Kidney (tissue), 14 donors: ENCODE data around the gene SYK. TPM values are rescaled to one million over a fixed set of nuclear protein-coding genes. Genes with fewer than 3 reads are reported as not detected.

Experiments
- DNase-seq, 5 donors: peaks; one replicate each; pipeline ENCODE4 v3.0.0-alpha.2; 2013 to 2020
- FAIRE-seq: peaks from 2 replicates; lab custom pipeline; 2012; peaks lifted over from hg19 to GRCh38; lab: Jason Lieb, UNC
- H3K27ac ChIP-seq, 2 donors: one replicate each; pipeline ENCODE4 v1.7.0; 2013; ENCODE audit warnings: low read depth in 2 of 2, low read length in 2 of 2, inconsistent platforms in 1 of 2
- H3K27me3 ChIP-seq: one replicate; pipeline ENCODE4 v1.7.1; 2013; ENCODE audit warnings: low read length, inconsistent platforms; ENCODE audit not compliant: control insufficient read depth, insufficient read depth
- H3K36me3 ChIP-seq, 3 donors: one replicate each; pipeline versions ENCODE4 v1.7.0 to v1.7.1; 2013; ENCODE audit warnings: low read length in 3 of 3, control low read depth in 1 of 3, inconsistent platforms in 1 of 3; ENCODE audit not compliant: insufficient read depth in 3 of 3, control insufficient read depth in 2 of 3
- H3K4me1 ChIP-seq, 3 donors: one replicate each; pipeline versions ENCODE4 v1.7.0 to v1.7.1; 2013; ENCODE audit warnings: low read length in 3 of 3, inconsistent platforms in 1 of 3, low read depth in 1 of 3; ENCODE audit not compliant: control insufficient read depth in 2 of 3, insufficient read depth in 2 of 3
- H3K4me3 ChIP-seq, 3 donors: one replicate each; pipeline versions ENCODE4 v1.7.0 to v1.8.1; 2013; ENCODE audit warnings: low read length in 3 of 3, control low read depth in 1 of 3, inconsistent platforms in 1 of 3
- H3K9ac ChIP-seq, 3 donors: one replicate each; pipeline versions ENCODE4 v1.7.0 to v1.7.1; 2013; ENCODE audit warnings: low read length in 3 of 3, control low read depth in 1 of 3, inconsistent platforms in 1 of 3
- H3K9me3 ChIP-seq, 3 donors: one replicate each; pipeline versions ENCODE4 v1.7.0 to v1.7.1; 2013; ENCODE audit warnings: low read length in 3 of 3, control low read depth in 1 of 3, inconsistent platforms in 1 of 3; ENCODE audit not compliant: control insufficient read depth in 2 of 3, insufficient read depth in 1 of 3
- intact Hi-C: fragments of 100-400 bp; cut with DNase I; formaldehyde crosslinking; loops from one replicate; pipeline ENCODE4 v1.11.1; 2022
- polyA plus RNA-seq: library from polyadenylated mRNA; stranded (reverse); fragments of 350-450 nt; fragmentation: Illumina TruSeq; extraction: RNeasy Lipid Tissue Mini Kit (QIAGEN cat#74804); gene quantifications from one replicate; pipeline ENCODE4 v1.2.3, GENCODE V29; 2014; ENCODE audit warnings: low read depth, low replicate concordance; ENCODE audit not compliant: insufficient read depth
- total RNA-seq: library from RNA; stranded (reverse); fragmentation: NEBNext Ultra II Directional; extraction: Animal tissue kit (Norgen Biotek cat#: 25700); gene quantifications from one replicate; pipeline ENCODE4 v1.2.1, GENCODE V29; 2021
- TF ChIP-seq, protein P1 (sequence below): IDR thresholded peaks from 3 replicates; pipeline ENCODE4 v1.5.1; 2012; ENCODE audit warnings: mild to moderate bottlenecking, moderate library complexity, borderline replicate concordance; ENCODE audit not compliant: insufficient read depth; ENCODE audit errors: extremely low read depth
- donor health status: control.
- donor health status: control.
- donor health status: control.
- donor health status: control.
- donor health status: control.
- donor health status: DM: yes; HTN: yes; CAD: no.
- donor health status: Normal renal cell carcinoma (clear cell type).

SYK gene
- total and polyA plus RNA-seq, 2 donors from 2014 or later: 13.3 to 52.2 TPM

DNA sequence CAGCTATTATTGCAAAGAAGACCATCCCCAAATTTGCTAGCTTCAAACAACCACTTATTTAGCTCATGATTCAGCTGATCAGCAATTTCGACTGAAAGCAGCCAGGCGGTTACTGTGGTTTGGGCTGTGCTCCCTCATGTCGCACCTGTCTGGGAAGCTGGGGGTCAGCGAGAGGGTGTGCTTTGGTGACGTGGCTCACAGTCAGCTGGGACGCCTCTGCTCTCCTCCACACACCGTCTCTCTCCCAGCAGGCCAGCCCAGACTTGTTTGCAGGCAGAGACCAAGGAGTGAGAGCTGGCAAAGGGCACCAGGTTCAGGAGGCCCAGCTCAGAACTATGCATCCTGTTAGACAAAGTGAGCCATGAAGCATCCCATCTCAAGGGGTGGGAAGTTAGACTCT, 140.9 kb downstream of the SYK start:
- DNase-seq: peak in 1 of 5 donors; percentile 56
- FAIRE-seq: no peak
- intact Hi-C loops: no loop called here
- Histone ChIP-seq H3K36me3 (no peaks in the 10 kb centered on the region), H3K27ac (no peak overlapping the region), H3K9ac (no peak overlapping the region), H3K4me3 (no peak overlapping the region), H3K4me1 (no peaks in the 10 kb centered on the region), H3K9me3 (peaks cover 0 to 4% (median 0%) of the 10 kb centered on the region in 3 donors), H3K27me3 (no peaks in the 10 kb centered on the region)
- TF ChIP-seq, protein P1, sequence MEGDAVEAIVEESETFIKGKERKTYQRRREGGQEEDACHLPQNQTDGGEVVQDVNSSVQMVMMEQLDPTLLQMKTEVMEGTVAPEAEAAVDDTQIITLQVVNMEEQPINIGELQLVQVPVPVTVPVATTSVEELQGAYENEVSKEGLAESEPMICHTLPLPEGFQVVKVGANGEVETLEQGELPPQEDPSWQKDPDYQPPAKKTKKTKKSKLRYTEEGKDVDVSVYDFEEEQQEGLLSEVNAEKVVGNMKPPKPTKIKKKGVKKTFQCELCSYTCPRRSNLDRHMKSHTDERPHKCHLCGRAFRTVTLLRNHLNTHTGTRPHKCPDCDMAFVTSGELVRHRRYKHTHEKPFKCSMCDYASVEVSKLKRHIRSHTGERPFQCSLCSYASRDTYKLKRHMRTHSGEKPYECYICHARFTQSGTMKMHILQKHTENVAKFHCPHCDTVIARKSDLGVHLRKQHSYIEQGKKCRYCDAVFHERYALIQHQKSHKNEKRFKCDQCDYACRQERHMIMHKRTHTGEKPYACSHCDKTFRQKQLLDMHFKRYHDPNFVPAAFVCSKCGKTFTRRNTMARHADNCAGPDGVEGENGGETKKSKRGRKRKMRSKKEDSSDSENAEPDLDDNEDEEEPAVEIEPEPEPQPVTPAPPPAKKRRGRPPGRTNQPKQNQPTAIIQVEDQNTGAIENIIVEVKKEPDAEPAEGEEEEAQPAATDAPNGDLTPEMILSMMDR: no peak

DNA sequence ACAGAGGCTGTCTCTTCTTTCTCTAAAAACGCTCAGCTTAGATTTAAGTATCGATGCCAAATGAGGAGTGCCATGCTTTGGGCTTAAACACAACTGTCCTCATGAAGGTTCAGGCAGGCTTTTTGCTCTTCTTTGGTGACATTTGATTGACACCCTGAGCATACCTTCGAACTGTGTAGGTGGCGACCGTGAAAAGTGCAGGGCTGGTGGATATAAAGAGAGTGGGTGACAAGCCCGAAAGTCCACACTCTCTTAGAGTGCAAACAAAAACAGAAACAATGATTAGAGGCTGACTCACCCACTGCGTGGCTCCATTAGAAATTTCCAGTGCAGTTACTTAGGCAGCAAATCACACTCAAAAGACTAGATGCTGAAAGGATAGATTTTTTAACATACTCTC, 141.7 kb downstream of the SYK start:
- intact Hi-C loops: no loop called here
- Histone ChIP-seq H3K27ac (no peak overlapping the region), H3K9me3 (peaks cover 0 to 4% (median 0%) of the 10 kb centered on the region in 3 donors), H3K36me3 (no peaks in the 10 kb centered on the region), H3K4me3 (no peak overlapping the region), H3K27me3 (no peaks in the 10 kb centered on the region), H3K9ac (no peak overlapping the region), H3K4me1 (no peaks in the 10 kb centered on the region)
- DNase-seq: no peak
- FAIRE-seq: no peak
- TF ChIP-seq, protein P1: no peak

DNA sequence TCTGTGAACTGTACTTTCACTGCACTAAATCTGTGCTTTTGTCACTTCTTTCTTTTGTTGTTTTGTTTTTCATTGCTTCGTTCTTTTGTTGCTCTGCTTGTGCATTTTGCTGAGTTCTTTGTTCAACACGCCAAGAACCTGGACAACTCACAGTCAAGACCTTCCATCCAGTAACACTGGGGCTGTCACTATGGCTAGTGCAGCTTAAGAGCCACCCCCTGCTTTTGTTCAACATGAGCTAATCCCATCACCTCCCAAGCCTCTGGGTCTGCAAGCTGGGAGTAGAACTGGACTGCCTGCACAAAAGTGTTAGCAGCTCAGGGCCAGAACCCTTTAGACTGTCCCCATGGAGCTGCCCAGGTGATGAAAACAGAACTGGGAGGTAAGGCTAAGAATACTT, 143.7 kb downstream of the SYK start:
- FAIRE-seq: no peak
- Histone ChIP-seq H3K27me3 (no peaks in the 10 kb centered on the region), H3K4me3 (no peak overlapping the region), H3K27ac (no peak overlapping the region), H3K9ac (no peak overlapping the region), H3K4me1 (no peaks in the 10 kb centered on the region), H3K36me3 (no peaks in the 10 kb centered on the region), H3K9me3 (peaks cover 0 to 2% (median 0%) of the 10 kb centered on the region in 3 donors)
- no peak for DNase-seq
- TF ChIP-seq, protein P1: no peak
- intact Hi-C loops: no loop called here

DNA sequence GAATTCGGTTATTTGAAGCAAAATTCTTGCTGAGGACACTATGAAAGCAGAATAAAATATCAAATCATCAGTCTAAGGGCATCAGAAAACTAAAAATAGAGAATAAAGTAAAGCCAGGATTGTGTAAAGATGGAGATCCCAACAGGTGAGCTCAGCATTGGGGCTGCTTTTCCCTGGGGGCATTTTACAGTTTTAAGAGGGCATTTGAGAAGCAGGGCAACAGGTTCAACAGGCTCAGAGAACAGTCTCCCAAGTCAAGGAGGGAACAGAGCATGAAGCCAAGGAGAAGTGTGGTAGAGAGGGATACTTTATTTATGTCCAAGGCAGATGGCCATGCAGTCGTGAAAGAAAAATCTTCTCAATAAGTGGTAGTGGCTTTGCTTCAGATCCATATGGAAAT, 145.4 kb downstream of the SYK start:
- DNase-seq: peak in 3 of 5 donors; percentile 47 to 80 (median 69)
- TF ChIP-seq, protein P1: no peak
- H3K27ac ChIP-seq: no peak overlapping the region
- no peaks in the 10 kb centered on the region for H3K27me3 ChIP-seq
- no peaks in the 10 kb centered on the region for H3K36me3 ChIP-seq
- H3K9ac ChIP-seq: no peak overlapping the region
- no peak overlapping the region for H3K4me3 ChIP-seq
- FAIRE-seq: no peak
- H3K4me1 ChIP-seq: no peaks in the 10 kb centered on the region
- H3K9me3 ChIP-seq: no peaks in the 10 kb centered on the region
- intact Hi-C loops: no loop called here
